GM21423 (cell line): ENCODE results near the gene FBXW9.
A peak's percentile ranks its signal among the peaks of the same experiment; 100 is the strongest.
"Not testable (repeated sequence)": the region's sequence is repeated elsewhere in the genome, so short reads cannot be mapped to it uniquely, and the experiment has no call there.

Experiments
- ATAC-seq: cut with Tn5 transposase; IDR thresholded peaks from one replicate; pipeline ENCODE4 v1.9.1; 2021; ENCODE audit warnings: mild to moderate bottlenecking, moderate library complexity; ENCODE audit not compliant: unreplicated experiment

Gene FBXW9

DNA sequence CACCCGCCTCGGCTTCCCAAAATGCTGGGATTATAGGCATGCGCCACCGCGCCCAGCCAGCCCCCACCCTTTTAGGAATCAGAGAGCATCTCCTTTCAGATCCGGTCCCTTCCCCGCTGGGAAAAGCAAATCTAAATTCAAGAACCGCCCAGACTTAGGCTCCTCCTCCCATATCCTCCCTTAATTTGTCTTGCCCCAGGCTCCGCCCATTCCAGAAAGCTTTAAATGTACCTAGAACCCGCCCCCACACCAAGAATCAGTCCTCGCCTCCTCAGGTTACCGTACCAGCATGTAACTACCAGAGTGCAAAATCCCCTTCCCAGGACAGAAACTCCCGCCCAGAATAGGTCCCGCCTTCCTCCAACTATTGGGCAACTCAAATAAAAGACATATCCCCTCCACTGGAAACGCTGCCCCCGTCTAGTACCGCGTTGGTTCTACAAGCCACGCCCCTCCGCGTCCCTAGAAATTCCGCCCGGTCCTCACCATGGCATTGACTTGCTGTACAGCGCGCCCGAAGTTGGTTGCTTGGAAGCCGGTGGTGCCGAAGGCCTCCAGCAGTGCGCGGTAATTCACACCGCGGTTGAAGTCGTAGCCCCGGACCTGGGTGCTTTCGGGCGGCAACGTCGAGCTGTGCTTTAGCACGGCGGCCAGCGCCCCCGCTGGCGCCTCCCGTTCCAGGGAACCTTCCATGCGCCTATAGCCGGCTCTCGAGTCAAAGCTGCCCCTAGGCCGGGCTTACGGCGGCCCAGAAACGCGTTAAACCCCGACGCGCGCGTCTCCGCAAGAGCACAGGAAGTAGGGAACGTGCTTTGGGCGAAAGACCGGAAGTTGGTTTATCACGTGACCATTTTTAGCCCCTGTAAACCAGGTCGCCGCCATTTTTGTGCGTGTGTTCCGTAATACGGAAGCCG is 15.1 kb downstream of the FBXW9 start, which contains the start of gene DHPS:
Gene DHPS (minus strand): TSS at position 807 of the 914 bp plus-strand sequence. CDS start 114 bp downstream, at position 693.
- ATAC-seq: peak; percentile 61

- ATAC-seq: no peak
Measured at GRCh38 chr19:12680034-12680433, 16.4 kb downstream of the FBXW9 start.

DNA sequence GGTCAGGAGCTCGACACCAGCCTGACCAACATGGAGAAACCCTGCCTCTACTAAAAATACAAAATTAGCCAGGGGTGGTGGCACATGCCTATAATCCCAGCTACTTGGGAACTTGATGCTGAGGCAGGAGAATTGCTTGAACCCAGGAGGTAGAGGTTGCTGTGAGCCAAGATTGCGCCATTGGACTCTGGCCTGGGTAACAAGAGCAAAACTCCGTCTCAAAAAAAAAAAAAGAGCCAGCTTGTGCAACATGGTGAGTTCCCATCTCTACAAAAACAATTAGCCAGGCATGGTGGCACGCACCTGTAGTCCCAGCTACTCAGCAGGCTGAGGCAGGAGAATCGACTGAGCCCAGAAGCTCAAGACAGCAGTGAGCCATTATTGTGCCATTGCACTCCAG is 18.4 kb downstream of the FBXW9 start:
- not testable (repeated sequence) for ATAC-seq

GRCh38 chr19:12676928-12677327 is 19.5 kb downstream of the FBXW9 start:
- ATAC-seq: no peak

- ATAC-seq: no peak
Measured at GRCh38 chr19:12676384-12676792, 20.0 kb downstream of the FBXW9 start.

GRCh38 chr19:12675940-12676339 is 20.5 kb downstream of the FBXW9 start:
- no peak for ATAC-seq

DNA sequence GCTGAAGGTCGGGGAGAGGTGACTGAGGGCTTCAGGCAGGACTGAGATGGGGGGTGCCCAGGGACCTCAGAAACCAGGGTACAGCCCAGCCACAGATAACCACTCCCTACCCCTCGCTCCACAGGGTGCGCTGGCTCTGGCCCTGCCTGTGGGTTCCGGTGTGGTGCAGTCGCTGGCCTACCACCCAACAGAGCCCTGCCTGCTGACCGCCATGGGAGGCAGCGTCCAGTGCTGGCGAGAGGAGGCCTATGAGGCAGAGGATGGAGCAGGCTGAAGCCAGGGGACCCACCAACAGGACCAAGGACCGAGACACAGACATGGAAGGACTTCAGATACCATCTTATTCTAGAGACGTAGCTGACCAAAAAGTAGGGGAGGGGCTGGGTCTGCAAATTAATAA is 21.0 kb downstream of the FBXW9 start:
- no peak for ATAC-seq

DNA sequence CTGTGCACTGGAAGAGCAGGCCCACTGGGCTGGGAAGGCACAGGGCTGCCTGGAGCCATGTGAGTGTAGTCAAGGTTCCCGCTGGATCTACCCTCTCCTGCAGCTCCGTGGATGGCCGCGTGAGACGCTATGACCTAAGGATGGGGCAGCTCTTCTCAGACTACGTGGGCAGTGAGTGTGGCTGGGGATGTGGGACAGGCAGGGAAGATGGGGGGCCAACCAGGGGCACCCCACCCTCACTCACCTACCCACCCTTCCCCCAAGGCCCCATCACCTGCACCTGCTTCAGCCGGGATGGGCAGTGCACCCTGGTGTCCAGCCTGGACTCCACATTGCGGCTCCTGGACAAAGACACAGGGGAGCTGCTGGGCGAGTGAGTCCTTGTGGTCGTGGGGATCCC is 23.7 kb downstream of the FBXW9 start:
- no peak for ATAC-seq

- no peak for ATAC-seq
Measured at GRCh38 chr19:12670159-12670928, 26.1 kb downstream of the FBXW9 start.

GRCh38 chr19:12669270-12670158 is 26.9 kb downstream of the FBXW9 start:
- no peak for ATAC-seq

DNA sequence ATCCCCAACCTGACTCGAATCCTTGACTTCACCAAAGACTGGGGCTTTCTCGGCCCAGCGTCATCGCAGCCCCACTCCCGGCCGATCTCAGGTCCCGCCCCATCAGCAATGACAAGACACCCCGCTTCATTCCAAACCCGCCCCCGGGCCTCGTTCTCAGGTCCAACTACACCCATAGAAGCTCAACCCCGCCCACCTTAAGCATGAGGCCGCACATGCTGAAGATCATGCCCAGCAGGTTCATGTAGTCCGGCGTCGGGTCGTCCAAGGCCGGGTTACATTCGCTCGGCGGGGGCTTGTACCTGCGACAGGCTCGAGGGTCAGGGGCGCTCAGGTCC is 27.5 kb downstream of the FBXW9 start:
- no peak for ATAC-seq

- ATAC-seq: no peak
Measured at GRCh38 chr19:12668346-12668745, 28.1 kb downstream of the FBXW9 start.

- no peak for ATAC-seq
Measured at GRCh38 chr19:12667731-12668302, 28.6 kb downstream of the FBXW9 start.

- peak; percentile 44 for ATAC-seq
Measured at GRCh38 chr19:12666265-12667048, 30.0 kb downstream of the FBXW9 start, which contains the start of the genes MAN2B1 and WDR83. TSS of gene MAN2B1 (minus strand) at chr19:12666742. CDS start at chr19:12666701, 41 bp downstream. TSS of gene WDR83 (plus strand) at chr19:12666807. CDS start at chr19:12669791, 2,984 bp downstream.

GRCh38 chr19:12665671-12666264 is 30.7 kb downstream of the FBXW9 start:
- ATAC-seq: no peak

- ATAC-seq: peak; percentile 35
Measured at GRCh38 chr19:12665281-12665573, 31.2 kb downstream of the FBXW9 start.

- ATAC-seq: no peak
Measured at GRCh38 chr19:12664406-12665280, 31.8 kb downstream of the FBXW9 start.

DNA sequence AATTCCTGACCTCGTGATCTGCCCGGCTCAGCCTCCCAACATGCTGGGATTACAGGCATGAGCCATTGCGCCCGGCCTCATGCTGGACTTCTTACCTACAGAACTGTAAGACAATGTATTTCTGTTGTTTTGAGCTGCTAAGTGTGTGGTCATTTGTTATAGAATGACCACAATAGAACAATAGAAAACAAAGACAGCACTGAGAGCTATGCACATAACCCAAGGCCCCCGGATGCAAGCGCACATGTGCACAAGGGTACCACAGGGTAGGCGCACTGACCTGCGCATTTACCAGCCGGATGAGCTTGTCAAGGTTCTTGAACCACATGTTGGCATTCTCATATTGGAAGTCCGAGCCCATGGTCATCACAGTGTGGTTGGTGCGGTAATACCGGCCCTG is 35.5 kb downstream of the FBXW9 start:
- ATAC-seq: no peak
